GM12878 (cell line): ENCODE results near the gene SDC1. TPM values are rescaled to one million over a fixed set of nuclear protein-coding genes. Genes with fewer than 3 reads are reported as not detected.

Source experiments
- ATAC-seq: fragments of 200-7000 bp; cut with Tn5 transposase; 3 replicates; pipeline ENCODE4 v1.9.1; 2020; ENCODE audit warnings: mild to moderate bottlenecking, moderate library complexity
- BruUV-seq: library from RNA; stranded (reverse); fragments of 400-500 nt; replicated peaks from 2 replicates; lab custom pipeline; 2021; lab: Mats Ljungman, UMichigan
- CTCF ChIA-PET: fragments of 300-600 bp; sonication (Branson Sonifier 250); formaldehyde crosslinking; extraction: SDS; loops from one replicate; lab custom pipeline; 2021; ENCODE audit warnings: inconsistent platforms; lab: Yijun Ruan, JAX
- POLR2A ChIA-PET: fragments of 350-600 bp; formaldehyde crosslinking; extraction: SDS; loops from one replicate; lab custom pipeline; 2021; ENCODE audit warnings: inconsistent platforms; lab: Charles Lee
- RAD21 ChIA-PET: fragments of 300-600 bp; sonication (Branson Sonifier 250); formaldehyde crosslinking; loops from one replicate; lab custom pipeline; 2023; ENCODE audit warnings: antibody characterized with exemption; ENCODE audit not compliant: unreplicated experiment; lab: Charles Lee
- SMC1A ChIA-PET: fragments of 300-600 bp; sonication (Branson Sonifier 250); formaldehyde crosslinking; loops from one replicate; lab custom pipeline; 2023; ENCODE audit not compliant: unreplicated experiment, uncharacterized antibody; lab: Charles Lee
- DNase-seq: peaks from one replicate; pipeline ENCODE4 v3.0.0-alpha.2; 2011; ENCODE audit warnings: low read depth, low spot score
- FAIRE-seq: peaks from 3 replicates; lab custom pipeline; 2011; peaks lifted over from hg19 to GRCh38; lab: Jason Lieb, UNC
- H2AFZ ChIP-seq: 2 replicates; pipeline ENCODE4 v1.6.0; 2011; ENCODE audit warnings: low read depth, low read length, control low read depth; ENCODE audit not compliant: control insufficient read depth
- H3K27ac ChIP-seq: 2 replicates; pipeline ENCODE4 v1.5.1; 2011; ENCODE audit warnings: control low read depth; ENCODE audit not compliant: control insufficient read depth, insufficient read depth
- H3K27me3 ChIP-seq, 2 experiments: replicated peaks in 1 of 2; 2 replicates each; pipeline versions ENCODE4 v1.6.0 to v1.6.1; 2011; ENCODE audit warnings: low read length in 1 of 2; ENCODE audit not compliant: control insufficient read depth in 2 of 2, insufficient read depth in 2 of 2
- H3K36me3 ChIP-seq, 2 experiments: 2 replicates each; pipeline ENCODE4 v1.5.1; 2011; ENCODE audit warnings: low read length in 1 of 2; ENCODE audit not compliant: control insufficient read depth in 2 of 2, insufficient read depth in 2 of 2
- H3K4me1 ChIP-seq: 2 replicates; pipeline ENCODE4 v1.6.1; 2011; ENCODE audit warnings: mild to moderate bottlenecking, low read length, moderate library complexity, mixed read lengths; ENCODE audit not compliant: control insufficient read depth, insufficient read depth
- H3K4me2 ChIP-seq: 2 replicates; pipeline ENCODE4 v1.6.0; 2011; ENCODE audit warnings: control low read depth; ENCODE audit not compliant: control insufficient read depth, insufficient read depth
- H3K4me3 ChIP-seq: fragments of 200-600 bp; sonication (generic); 2 replicates; pipeline ENCODE4 v1.5.1; 2016
- H3K79me2 ChIP-seq: 2 replicates; pipeline ENCODE4 v1.6.0; 2011; ENCODE audit warnings: low read length; ENCODE audit not compliant: control insufficient read depth, insufficient read depth
- H3K9ac ChIP-seq: 2 replicates; pipeline ENCODE4 v1.8.0; 2011; ENCODE audit warnings: low read length, control low read depth, mixed read lengths; ENCODE audit not compliant: control insufficient read depth, insufficient read depth
- H3K9me3 ChIP-seq: replicated peaks from 3 replicates; pipeline ENCODE4 v1.5.1; 2011; ENCODE audit warnings: mild to moderate bottlenecking, low read length; ENCODE audit not compliant: control insufficient read depth, insufficient read depth
- H4K20me1 ChIP-seq: 2 replicates; pipeline ENCODE4 v1.6.0; 2011; ENCODE audit not compliant: control insufficient read depth, insufficient read depth
- CHD1 ChIP-seq: IDR thresholded peaks from 2 replicates; pipeline ENCODE4 v1.6.1; 2012; ENCODE audit warnings: low read depth, low read length, improper control_type of control experiment
- EP300 ChIP-seq, 2 experiments: fragments of 150-350 bp in 1 of 2; IDR thresholded peaks; 2 replicates each; pipeline ENCODE4 v1.6.1; 2011 to 2012; ENCODE audit warnings: low read depth in 2 of 2, low read length in 2 of 2, borderline replicate concordance in 1 of 2, improper control_type of control experiment in 1 of 2, inconsistent platforms in 1 of 2; ENCODE audit not compliant: control insufficient read depth in 1 of 2
- IKZF1 ChIP-seq: fragments of 450-650 bp; conservative IDR thresholded peaks from 2 replicates; pipeline ENCODE4 v1.6.1; 2017; ENCODE audit warnings: antibody characterized with exemption, mild to moderate bottlenecking
- JUND ChIP-seq: IDR thresholded peaks from 2 replicates; pipeline ENCODE4 v1.6.1; 2012; ENCODE audit warnings: low read depth, mild to moderate bottlenecking, low read length, improper control_type of control experiment, moderate library complexity
- KLF5 ChIP-seq: fragments of 450-650 bp; IDR thresholded peaks from 2 replicates; pipeline ENCODE4 v1.6.1; 2014; ENCODE audit warnings: mild to moderate bottlenecking; ENCODE audit not compliant: partially characterized antibody
- LARP7 ChIP-seq: fragments of 450-650 bp; IDR thresholded peaks from 2 replicates; pipeline ENCODE4 v1.6.1; 2017; ENCODE audit warnings: mild to moderate bottlenecking
- NBN ChIP-seq: fragments of 450-650 bp; IDR thresholded peaks from 2 replicates; pipeline ENCODE4 v1.6.1; 2016
- POLR2A ChIP-seq: IDR thresholded peaks from 2 replicates; pipeline ENCODE4 v1.6.1; 2011; ENCODE audit warnings: low read depth, mild to moderate bottlenecking, low read length
- RB1 ChIP-seq: fragments of 450-650 bp; formaldehyde crosslinking; IDR thresholded peaks from 2 replicates; pipeline ENCODE4 v1.6.1; 2017; ENCODE audit warnings: mild to moderate bottlenecking, borderline replicate concordance
- SIX5 ChIP-seq: IDR thresholded peaks from 2 replicates; pipeline ENCODE4 v1.6.1; 2011; ENCODE audit warnings: mild to moderate bottlenecking, low read depth, low read length, moderate library complexity; ENCODE audit not compliant: severe bottlenecking
- SREBF1 ChIP-seq: IDR thresholded peaks from 2 replicates; pipeline ENCODE4 v1.6.1; 2012; ENCODE audit warnings: mild to moderate bottlenecking, low read length
- ZNF207 ChIP-seq: fragments of 450-650 bp; IDR thresholded peaks from 2 replicates; pipeline ENCODE4 v1.6.1; 2014; ENCODE audit warnings: antibody characterized with exemption, mild to moderate bottlenecking, borderline replicate concordance
- ZNF622 ChIP-seq: fragments of 450-650 bp; IDR thresholded peaks from 2 replicates; pipeline ENCODE4 v1.6.1; 2017; ENCODE audit warnings: mild to moderate bottlenecking, inconsistent platforms
- WGBS: methylation state at CpG from one replicate; pipeline ENCODE4 v1.1.6; 2016; ENCODE audit warnings: low lambda C conversion rate; ENCODE audit not compliant: insufficient replicate concordance, insufficient coverage; ENCODE audit errors: missing lambda C conversion rate; 5-methylcytosine and 5-hydroxymethylcytosine counted together
- in situ Hi-C: fragments of 300-500 bp; cut with MboI; formaldehyde crosslinking; loops from 9 replicates; pipeline ENCODE4 v1.14.3; 2018; ENCODE audit warnings: mixed read lengths
- intact Hi-C: fragments of 100-400 bp; cut with micrococcal nuclease; formaldehyde crosslinking; loops from one replicate; pipeline ENCODE4 v1.14.2; 2022; ENCODE audit not compliant: unreplicated experiment
- polyA plus RNA-seq, 11 experiments: library from polyadenylated mRNA; depleted of rRNA in 4 of 11; unstranded in 6 of 11; stranded (reverse) in 5 of 11; fragments of >200 nt; fragmentation: Nextera tagmentation in 4 of 11; fragmentation: Illumina TruSeq in 1 of 11; extraction: Ambion mirVana in 4 of 11; extraction: Trizol in 1 of 11; gene quantifications; 1 replicate in 1 of 11; 2 replicates in 10 of 11; pipeline versions ENCODE4 v1.2.1 to v1.2.3, GENCODE V29; 2011 to 2016; ENCODE audit warnings: inconsistent platforms in 2 of 11, missing spikeins in 2 of 11, low read depth in 1 of 11
- total RNA-seq, 4 experiments: library from RNA; depleted of rRNA in 3 of 4; stranded (reverse); fragments of >200 nt in 3 of 4; fragmentation: Illumina TruSeq in 1 of 4; extraction: Trizol in 1 of 4; gene quantifications; 2 replicates each; pipeline versions ENCODE4 v1.2.1 to v1.2.3, GENCODE V29; 2013 to 2021
- TF ChIP-seq, protein P1 (sequence below): fragments of 450-650 bp; IDR thresholded peaks from 2 replicates; pipeline ENCODE4 v1.6.1; 2016; ENCODE audit warnings: mild to moderate bottlenecking
- TF ChIP-seq, protein P2 (sequence below): IDR thresholded peaks from 2 replicates; pipeline ENCODE4 v1.6.1; 2012; ENCODE audit warnings: low read length, inconsistent platforms

The SDC1 gene
- total and polyA plus RNA-seq, 10 of the 15 experiments (the other 5 are each of a cell fraction or from before 2014, with no cell fraction given) = 0.85 to 36.8 (median 23.7) TPM

DNA sequence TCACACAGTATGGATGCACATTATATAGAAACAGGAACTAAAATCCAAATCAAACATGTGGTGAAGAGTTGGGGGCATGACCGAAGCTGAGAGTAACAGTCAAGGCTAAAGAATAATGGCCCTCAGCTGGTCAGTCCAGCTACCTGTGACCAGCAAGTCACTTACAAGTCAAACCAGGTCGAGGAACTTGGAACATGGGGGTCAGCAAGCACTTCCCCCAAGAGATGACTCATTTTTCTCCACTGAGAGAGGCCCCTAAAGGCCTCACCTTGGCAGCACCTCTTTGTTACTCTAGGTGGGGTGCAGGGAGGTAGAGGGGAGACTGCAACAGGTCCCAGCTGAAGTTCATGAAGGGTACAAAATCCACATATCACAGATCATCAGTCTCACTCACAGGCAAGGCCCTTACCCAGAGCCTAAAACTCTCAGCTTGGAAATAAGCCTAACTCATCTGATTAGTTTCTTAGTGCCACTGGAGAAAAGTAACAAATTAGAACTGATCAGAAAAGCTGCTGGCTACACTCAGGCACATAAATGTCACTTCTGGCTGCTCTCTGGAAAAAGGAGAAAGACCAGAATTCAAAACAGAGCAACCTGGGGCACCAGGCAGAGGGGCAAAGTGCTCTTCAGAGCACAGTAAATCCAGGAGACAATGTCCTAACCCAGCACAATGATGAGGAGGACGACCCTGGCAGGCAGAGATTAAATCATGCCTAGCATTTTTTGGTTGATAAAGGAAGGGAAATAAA lies 4.0 kb downstream of the SDC1 start:
- peak overlapping the region; percentile 47; the same call in 1 of the 2 replicates for H3K4me2 ChIP-seq
- H3K4me3 ChIP-seq = no peak overlapping the region
- in situ Hi-C loops (no loop called here), intact Hi-C loops (no loop called here)
- SMC1A ChIA-PET = interaction anchor here (1.2 to 9.6 kb wide), 7 partner anchors 11 to 82 kb away, joined by 3 to 191 read pairs (median 12); no protein-coding TSS in a partner anchor
- peaks cover 37% of the 10 kb centered on the region for H3K4me1 ChIP-seq
- H3K9me3 ChIP-seq = no peaks in the 10 kb centered on the region
- H3K9ac ChIP-seq = no peak overlapping the region; the same call in 1 of the 2 replicates
- TF ChIP-seq ZNF622 (no peak), NBN (no peak), LARP7 (no peak), CHD1 (no peak), RB1 (no peak), JUND (no peak), EP300 (IDR thresholded peaks at IDR 0.05; ENCODE audit: borderline replicate concordance in 1 of 2, control insufficient read depth in 1 of 2, low read depth in 2 of 2, low read length in 2 of 2) (no peak), IKZF1 (no peak), SREBF1 (no peak), ZNF207 (no peak), SIX5 (no peak), POLR2A (no peak), KLF5 (no peak)
- TF ChIP-seq, protein P1, sequence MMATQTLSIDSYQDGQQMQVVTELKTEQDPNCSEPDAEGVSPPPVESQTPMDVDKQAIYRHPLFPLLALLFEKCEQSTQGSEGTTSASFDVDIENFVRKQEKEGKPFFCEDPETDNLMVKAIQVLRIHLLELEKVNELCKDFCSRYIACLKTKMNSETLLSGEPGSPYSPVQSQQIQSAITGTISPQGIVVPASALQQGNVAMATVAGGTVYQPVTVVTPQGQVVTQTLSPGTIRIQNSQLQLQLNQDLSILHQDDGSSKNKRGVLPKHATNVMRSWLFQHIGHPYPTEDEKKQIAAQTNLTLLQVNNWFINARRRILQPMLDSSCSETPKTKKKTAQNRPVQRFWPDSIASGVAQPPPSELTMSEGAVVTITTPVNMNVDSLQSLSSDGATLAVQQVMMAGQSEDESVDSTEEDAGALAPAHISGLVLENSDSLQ = no peak
- TF ChIP-seq, protein P2, sequence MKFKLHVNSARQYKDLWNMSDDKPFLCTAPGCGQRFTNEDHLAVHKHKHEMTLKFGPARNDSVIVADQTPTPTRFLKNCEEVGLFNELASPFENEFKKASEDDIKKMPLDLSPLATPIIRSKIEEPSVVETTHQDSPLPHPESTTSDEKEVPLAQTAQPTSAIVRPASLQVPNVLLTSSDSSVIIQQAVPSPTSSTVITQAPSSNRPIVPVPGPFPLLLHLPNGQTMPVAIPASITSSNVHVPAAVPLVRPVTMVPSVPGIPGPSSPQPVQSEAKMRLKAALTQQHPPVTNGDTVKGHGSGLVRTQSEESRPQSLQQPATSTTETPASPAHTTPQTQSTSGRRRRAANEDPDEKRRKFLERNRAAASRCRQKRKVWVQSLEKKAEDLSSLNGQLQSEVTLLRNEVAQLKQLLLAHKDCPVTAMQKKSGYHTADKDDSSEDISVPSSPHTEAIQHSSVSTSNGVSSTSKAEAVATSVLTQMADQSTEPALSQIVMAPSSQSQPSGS = no peak
- ATAC-seq = no peak
- POLR2A ChIA-PET = interaction anchor here (1.0 to 3.8 kb wide), 5 partner anchors 8 to 76 kb away, joined by 3 to 38 read pairs (median 7); no protein-coding TSS in a partner anchor
- no peaks in the 10 kb centered on the region for H3K36me3 ChIP-seq
- no TSS peak for BruUV-seq
- peaks cover 47% of the 10 kb centered on the region for H3K79me2 ChIP-seq
- FAIRE-seq = no peak
- H4K20me1 ChIP-seq = no peaks in the 10 kb centered on the region
- H2AFZ ChIP-seq = no peak overlapping the region
- RAD21 ChIA-PET = interaction anchor here (1.0 to 7.0 kb wide), 10 partner anchors 9 to 171 kb away, joined by 3 to 156 read pairs (median 31); no protein-coding TSS in a partner anchor
- CTCF ChIA-PET = interaction anchor here (1.2 to 7.5 kb wide), 5 partner anchors 14 to 117 kb away, joined by 3 to 284 read pairs (median 4); no protein-coding TSS in a partner anchor
- H3K27ac ChIP-seq = peak overlapping the region; percentile 74
- H3K27me3 ChIP-seq = no peaks in the 10 kb centered on the region
- WGBS = 47% methylated on average over 3 of the region's 3 CpGs
- no peak for DNase-seq
